HG03066 (cell line): Measurements from ENCODE around the gene YIPF3.
"Not testable (repeated sequence)": the region's sequence is repeated elsewhere in the genome, so short reads cannot be mapped to it uniquely, and the experiment has no call there.

Source experiments
- ATAC-seq: cut with Tn5 transposase; IDR thresholded peaks from one replicate; pipeline ENCODE4 v1.9.1; 2021; ENCODE audit warnings: low read depth; ENCODE audit not compliant: unreplicated experiment

Gene YIPF3

DNA sequence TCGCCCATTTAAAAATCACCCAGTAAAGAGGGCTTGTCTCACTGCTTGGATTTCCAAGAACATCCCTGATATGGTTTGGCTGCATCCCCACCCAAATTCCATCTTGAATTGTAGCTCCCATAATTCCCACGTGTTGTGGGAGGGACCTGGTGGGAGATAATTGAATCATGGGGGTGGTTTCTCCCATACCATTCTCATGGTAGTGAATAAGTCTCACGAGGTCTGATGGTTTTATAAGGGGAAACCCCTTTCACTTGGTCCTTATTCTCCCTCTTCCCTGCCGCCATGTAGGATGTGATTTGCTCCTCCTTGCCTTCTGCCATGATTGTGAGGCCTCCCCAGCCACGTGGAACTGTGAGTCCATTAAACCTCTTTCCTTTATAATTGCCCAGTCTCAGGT is 49.5 kb downstream of the YIPF3 start:
- ATAC-seq, result not testable (repeated sequence)

DNA sequence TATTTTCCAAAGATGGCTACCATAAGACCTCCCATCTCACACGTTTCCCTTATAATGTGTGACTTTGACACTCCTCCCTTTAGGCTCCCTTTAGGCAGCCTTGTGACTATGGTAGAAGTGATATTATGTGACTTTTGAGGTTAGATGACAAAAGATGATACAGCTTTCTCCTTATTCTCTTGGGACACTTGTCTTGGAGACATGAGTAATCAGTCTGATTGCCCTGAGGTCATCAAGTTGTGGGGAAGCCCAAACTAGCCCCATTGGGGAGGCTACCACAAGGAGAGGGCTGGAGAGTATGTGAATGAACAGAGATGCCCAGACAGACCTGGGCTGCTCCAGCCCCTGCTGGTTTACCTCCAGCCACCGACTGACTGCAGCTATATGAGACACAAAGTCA is 50.8 kb downstream of the YIPF3 start:
- ATAC-seq, result no peak

DNA sequence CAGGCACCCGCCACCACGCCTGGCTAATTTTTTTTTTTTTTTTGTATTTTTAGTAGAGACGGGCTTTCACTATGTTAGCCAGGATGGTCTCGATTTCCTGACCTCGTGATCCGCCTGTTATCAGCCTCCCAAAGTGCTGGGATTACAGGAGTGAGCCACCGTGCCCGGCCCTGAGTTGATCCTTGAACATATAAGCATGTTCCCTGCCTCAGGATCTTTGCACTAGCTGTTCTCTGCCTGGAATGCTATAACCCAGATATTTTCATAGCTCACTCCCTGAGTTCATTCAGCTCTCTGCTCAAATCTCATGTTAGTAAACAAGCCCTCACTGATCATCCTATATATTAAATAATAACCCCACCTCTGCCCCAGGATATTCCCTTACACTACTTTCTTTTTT is 52.4 kb downstream of the YIPF3 start:
- ATAC-seq, result no peak

DNA sequence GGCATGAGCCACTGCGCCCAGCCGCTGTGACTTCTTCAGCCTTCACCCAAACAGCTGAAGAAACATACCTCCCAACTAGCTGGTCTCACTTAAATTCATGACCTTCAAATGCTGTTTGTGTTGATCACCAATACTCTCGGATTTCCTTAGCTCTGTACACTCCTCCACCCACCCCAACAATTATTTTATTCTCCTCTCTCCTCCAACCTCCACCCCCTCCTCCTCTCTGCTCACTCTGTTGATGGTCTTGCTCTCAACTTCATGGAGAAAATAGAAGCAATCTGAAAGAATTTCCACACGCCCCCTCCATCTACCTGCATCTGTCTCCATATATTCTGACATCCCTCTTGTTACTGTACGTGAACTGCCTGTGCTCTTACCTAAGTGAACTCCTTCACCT is 54.8 kb downstream of the YIPF3 start:
- ATAC-seq, result no peak
